Renal pelvis (tissue), 4 donors: ENCODE measurements around the gene MYO3A. TPM values are rescaled to one million over a fixed set of nuclear protein-coding genes. Genes with fewer than 3 reads are reported as not detected.
"Not testable (repeated sequence)": the region's sequence is repeated elsewhere in the genome, so short reads cannot be mapped to it uniquely, and the experiment has no call there.

Experiments used
- DNase-seq: peaks from one replicate; pipeline ENCODE4 v3.0.0-alpha.2; 2013
- polyA plus RNA-seq, 3 donors: library from polyadenylated mRNA; unstranded; fragments of 120-200 nt; gene quantifications; one replicate each; pipeline ENCODE4 v1.2.1, GENCODE V29; 2013; ENCODE audit not compliant: insufficient read length in 3 of 3

Gene MYO3A
- polyA plus RNA-seq, 3 donors, result 7.9 to 9.7 (median 8.0) TPM

DNA sequence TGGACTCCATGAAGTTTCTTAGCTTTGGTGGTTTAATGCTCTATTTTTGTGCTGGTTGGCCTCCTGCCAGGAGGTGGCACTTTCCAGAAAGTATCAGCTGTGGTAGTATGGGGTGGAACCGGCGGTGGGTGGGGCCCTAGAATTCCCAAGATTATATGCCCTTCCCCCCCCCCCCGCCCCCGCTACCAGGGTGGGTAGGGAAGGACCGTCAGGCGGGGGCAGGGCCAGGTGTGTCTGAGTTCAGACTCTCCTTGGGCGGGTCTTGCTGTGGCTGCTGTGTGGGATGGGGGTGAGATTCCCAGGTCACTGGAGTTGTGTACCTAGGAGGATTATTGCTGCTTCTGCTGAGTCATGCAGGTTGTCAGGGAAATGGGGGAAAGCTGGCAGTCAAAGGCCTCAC, 146.9 kb downstream of the MYO3A start:
- not testable (repeated sequence) for DNase-seq

DNA sequence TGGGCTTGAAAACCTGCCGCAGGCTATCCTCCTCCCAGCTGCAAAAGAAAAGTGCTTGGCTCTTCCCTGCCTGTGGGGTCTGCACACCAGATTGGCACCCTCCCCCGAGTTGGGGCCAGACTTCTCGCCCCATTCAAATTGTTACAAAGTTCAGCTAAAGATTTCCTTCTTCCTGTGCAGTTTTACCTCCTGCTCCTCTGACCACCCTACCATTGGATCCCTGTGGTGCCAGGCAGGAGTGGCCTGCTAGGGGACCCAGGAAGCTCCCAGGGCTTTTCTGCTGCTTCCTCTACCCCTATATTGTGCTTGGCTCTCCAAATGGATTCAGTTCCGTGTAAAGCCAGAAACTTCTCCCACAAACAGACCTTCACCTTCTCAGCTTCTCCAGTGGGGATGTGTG, 147.4 kb downstream of the MYO3A start:
- DNase-seq, result no peak

DNA sequence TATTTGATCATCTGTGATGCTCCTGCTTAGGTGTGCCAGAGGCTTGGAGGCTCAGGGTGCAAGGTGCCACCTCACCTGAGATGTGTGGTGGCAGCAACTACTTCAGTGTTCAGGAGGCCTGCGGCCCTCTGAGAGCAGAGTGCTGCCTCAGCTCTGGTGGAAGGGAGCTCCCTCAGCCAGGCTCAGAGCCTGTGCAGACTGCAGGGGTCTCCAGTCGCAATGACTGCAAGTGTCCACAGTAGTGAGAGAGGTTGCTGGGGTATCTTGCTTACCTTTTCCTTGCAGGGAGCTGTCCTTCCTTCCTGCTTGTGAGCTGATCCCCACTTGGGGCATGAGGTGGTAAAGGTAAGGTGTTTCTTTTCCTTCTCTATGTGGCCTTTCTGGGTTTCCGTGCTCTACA, 151.5 kb downstream of the MYO3A start:
- no peak for DNase-seq

DNA sequence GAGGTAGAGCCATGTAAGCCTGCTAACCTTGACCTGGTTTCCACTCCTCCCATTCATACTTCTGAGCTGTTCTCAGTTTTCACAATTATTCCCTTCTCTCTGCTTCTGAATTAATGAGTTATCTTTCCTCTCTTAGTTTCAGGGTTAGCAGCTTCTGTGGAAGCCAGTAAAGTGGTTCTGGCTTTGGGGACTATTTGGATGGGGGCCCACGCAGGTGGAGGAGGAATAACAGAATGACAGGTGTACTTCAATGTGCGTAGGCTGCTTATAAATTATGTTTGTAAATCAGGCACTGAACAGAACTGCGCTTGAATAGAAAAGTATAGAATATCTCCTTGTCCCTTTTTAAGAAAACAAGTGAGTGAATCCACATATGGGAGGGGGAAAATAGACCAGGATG, 153.6 kb downstream of the MYO3A start:
- no peak for DNase-seq

DNA sequence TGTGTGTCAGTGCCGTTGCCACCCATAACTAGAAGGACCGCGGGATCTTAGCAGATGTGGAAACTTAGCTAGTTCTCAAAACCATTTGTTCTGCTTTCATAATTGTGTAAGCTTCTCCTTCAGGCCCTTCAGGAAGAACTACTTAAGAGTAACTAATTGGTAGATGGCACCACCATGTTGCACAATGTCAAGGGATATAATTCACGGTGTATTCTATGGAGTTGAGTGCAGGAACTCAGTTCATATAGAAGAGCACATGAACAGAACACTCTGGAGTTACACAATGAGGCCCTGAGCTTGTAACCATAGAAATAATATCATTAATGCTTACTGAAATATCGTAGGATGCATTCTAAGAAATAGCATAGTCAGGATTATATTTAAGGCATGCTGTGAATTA, 156.0 kb downstream of the MYO3A start:
- DNase-seq, result no peak

DNA sequence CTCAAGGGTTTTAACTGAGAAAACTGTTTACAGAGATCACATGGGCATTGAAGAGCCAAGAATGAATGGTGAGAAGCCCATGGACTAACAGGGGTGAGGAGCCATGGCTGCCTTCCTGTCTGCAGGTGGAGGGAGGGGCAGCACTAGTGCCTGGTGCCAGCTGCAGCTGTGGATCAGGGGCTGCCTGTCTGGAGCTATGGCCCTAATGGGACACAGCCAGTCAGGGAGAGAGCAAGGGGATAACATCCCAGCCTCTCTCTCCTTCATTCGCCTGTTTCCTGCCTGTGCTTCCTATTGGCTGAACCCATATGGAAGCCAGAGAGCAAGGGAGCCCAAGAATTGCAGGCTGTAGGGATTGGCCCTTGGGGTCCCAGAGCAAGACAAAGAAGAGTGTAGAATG, 156.7 kb downstream of the MYO3A start:
- no peak for DNase-seq

DNA sequence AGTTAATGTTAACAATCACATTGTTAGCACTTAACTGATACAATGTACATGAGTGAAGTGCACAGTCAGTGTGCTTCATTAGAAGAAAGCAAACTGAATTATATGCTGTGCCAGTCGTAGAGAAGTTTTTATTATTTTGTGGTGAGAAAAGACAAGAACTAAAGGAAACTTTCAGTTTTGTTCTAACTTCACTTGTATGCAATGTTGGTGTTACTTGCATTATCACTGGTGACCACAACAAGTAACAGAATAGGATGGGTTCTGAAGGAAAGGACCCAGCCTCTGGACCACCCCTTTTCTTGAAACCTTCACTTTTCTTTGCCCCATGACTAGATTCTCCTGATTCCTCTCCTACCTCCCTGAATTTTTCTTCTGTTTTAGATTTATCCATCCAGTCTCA, 159.2 kb downstream of the MYO3A start:
- DNase-seq, result no peak

DNA sequence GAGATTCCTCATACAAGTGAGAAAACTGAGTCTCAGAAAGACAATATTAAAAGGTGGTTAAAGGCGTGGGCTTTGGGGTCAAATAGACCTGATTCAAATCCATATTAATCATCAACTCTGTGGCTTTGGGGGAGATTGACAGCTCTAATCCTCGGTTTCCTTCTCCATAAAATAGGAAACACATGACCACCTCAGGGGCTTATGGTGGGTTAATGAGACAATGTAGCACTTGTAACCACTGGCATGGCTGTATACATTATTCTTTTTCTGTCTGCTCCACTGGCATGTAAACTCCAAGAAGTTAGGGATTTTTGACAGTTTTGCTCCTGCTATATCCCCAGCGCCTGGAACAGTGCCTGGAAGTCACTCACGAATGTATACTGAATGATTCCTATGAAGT, 161.8 kb downstream of the MYO3A start:
- no peak for DNase-seq

DNA sequence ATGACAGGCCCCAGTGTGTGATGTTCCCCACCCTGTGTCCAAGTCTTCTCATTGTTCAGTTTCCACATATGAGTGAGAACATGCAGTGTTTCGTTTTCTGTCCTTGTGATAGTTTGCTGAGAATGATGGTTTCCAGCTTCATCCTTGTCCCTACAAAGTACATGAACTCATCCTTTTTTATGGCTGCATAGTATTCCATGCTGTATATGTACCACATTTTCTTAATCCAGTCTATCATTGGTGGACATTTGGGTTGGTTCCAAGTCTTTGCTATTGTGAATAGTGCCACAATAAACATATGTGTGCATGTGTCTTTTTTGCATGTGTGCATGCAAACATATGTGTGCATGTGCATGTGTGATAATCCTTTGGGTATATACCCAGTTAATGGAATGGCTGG, 163.5 kb downstream of the MYO3A start:
- DNase-seq, result not testable (repeated sequence)

DNA sequence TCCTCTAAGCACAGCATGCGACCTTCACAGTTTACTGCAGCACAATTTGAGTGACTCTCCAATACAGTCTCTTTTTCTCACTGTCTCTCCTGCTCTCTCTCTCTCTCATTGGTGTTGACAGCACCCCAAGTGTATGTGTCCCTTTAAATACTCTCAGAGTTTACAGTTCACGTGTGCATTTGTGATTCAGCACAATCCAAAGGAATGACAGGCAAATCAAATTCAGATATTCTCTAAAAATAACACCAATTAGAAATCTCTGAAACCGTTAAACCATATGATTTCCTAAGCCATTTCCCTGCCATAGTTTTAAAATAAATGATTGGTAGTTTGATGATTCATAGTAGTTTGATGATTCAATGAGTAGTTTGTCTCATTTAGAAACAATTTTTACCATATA, 178.5 kb downstream of the MYO3A start:
- no peak for DNase-seq

DNA sequence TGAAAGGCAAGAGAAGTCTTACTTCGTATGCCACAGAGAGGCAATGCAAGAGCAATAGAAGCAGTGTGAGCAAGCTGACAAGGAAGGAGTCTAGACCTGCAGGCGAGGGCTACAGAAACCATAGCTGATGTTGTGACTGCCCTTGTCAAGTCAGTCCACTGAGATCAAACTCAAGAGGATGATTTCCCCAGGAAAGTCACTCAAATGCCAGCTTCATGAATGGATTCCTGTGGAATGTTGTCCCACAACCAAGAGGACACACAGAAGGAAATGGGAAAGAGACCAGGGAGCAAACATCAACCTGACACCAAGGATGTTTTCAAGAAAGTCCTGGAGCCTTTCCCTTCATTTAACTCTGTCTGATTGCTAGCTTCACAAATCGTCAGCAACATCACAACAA, 204.6 kb downstream of the MYO3A start:
- DNase-seq, result no peak

DNA sequence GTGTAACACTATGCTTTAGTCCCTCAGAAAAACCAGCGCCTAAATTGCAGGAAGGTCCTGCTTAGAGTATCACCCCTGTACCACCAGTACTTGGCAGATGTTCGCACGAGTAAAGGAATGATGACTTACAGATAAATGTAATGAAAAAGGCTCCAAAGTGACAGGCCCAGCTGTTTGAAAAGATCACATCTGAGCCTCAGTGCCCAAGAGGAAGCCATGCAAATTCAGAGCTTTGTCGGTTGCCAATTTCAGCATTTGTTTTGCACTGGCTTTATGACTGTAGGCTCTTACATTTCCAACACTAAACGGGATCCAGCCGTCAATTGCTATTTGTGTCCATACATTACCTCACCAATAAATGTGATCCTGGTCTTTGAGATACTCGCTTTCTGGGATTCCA, 222.0 kb downstream of the MYO3A start:
- DNase-seq, result no peak

DNA sequence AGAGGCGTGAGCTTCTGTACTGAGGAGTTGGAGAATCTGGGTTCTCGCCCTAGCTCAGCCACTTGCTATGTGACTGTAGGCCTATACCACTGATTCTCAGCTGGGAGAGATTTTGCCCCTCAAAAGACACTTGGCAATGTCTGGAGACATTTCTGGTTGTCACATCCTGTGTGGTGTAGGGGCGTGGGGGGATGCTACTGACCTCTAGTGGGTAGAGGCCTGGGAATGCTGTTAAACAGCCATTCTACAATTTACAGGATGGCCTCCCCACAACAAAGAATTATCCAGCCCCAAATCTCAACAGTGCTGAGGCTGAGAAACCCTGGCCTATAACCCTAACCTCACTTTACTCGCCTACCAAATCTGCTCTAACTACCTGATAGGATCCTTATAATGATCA, 223.7 kb downstream of the MYO3A start:
- DNase-seq, result no peak

DNA sequence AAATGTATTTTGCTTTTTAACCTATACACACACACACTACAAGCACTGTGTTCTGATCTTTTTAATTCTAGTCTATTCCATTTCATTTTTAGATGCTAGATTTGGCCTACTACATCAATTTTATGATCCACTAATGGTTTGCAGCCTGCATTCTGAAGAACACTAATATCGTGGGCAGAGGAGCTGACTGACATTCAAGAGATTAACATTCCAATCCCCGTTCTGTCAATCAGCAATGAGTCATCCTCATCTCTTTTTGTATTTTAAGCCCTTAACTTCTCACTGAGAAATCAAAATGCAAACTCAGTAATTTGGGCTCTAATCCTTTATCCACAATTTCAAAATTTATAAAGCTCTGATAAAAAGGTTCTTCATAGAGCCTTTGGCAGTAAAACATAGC, 235.4 kb downstream of the MYO3A start:
- no peak for DNase-seq

DNA sequence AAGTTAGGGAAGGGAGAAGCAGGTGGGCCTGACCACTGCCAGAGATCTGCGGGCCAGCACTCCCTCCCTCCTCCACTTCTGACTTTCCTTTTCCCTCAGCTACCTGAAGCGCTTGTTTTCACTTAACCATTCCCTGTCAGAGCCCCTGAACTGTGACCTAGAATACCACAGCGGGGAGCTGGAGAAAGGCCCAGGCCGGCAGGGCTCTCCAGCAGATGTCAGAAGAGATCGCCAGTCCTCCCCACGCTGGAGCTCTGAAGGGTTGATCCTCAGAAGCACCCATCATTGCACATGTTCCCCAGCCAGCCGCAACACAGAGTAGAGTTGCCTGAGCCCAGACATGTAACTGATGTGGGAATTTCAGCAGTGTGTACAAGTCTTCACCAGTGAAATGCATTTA, 238.1 kb downstream of the MYO3A start:
- DNase-seq, result no peak

DNA sequence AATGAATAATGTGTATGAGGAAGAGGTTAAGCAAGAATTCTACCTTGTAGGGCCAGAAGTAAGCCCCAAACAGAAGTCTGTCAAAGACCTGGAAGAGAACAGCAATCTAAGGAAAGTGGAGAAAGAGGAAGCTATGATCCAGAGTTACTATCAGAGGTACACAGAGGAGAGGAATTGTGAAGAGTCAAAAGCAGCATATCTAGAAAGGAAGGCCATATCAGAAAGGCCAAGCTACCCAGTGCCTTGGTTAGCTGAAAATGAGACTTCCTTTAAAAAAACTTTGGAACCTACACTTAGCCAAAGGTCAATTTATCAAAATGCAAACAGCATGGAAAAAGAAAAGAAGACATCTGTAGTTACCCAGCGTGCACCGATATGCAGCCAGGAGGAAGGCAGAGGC, 239.8 kb downstream of the MYO3A start:
- DNase-seq, result no peak

DNA sequence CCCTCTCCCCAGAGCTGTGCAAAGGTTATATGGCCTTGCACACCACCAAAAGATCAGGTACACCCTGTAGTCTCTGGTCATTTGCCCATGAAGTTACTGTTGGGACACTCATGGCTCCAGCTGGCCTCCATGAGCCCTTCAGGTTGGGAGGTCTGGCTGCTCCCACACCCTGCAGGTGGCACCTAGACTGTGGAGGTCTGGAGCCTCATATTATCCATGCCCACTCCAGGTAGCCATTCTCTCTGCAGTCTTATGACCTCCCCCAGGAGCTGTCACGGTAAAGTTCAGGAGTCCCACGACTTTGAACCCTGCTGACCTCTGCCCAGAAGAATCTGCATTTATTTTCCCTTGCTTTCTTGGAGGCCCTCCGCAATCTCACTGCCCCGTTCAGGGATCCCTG, 243.3 kb downstream of the MYO3A start:
- DNase-seq, result no peak

DNA sequence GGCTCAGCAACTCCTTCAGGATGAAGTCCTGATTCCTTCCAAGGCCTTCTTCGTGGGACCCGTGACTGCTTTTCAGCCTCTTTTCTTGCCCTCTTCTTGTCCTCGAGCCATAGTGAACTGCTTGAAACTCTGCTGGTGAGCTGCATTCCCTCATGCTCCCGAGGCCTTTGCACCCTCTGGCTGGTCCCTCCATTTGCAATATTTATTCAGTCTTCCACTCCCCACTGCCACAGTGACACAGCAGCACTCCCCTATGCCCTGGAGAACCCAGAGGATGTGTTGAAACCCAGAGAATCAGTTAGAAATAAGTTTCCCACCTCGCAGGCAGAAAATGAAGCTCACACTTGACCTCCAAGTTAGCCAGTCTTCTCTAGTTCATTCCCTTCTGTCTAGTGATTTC, 260.2 kb downstream of the MYO3A start:
- DNase-seq, result no peak

DNA sequence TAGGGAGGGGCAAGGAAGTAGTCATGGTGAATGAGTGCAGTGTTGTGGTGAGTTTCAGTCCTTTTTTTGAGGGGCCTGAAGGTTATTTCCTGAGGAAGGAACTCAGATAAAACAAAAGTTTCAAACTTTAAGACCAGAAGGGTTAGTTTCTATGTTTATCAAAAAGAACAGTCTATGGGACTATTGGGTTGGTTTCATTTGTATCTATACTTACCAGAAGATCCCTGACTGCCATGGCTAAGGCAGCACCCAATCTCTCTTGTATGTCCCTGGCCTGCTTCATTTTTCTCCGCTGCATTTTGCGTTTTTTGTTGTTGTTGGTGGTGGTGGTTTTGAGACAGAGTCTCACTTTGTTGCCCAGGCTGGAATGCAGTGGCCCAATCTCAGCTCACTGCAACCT, 263.2 kb downstream of the MYO3A start:
- DNase-seq, result no peak

DNA sequence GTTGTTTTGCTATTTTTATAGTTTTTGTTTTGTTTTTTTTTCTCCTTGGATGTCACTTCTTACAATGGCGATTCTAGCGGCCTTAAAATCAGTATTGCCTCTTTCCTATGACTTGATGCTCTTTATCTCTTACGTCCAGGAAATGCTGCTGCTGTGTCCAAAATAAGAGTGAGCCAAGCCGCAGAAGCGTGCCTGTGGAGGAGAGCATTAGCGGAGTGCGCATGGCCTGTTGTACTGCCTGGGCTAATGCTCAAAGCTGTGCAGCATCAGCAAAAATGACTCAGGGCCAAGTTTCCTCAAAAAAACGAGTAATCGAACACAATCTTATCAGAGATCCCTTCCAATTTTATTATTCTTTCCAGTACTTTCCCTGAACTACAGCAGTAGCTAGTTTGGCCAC, 264.1 kb downstream of the MYO3A start:
- DNase-seq, result no peak

DNA sequence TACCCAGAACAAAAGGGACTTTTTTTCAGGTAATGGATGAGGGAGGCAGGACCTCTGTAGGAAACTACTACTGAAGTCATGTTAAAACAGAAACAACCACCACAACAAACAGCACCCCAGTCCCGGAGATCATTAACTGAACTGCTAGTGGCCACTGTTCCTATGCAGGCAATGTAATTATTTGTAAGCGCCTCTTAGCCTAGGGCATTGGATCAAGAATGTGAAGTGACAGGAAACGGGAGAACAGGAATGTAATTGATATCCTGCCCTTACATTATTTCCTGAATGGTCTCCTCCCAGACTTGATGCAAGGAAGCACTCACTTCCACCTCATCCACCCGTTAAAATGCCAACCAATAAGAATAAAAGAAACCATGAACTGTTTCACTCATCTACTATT, 265.8 kb downstream of the MYO3A start:
- no peak for DNase-seq

DNA sequence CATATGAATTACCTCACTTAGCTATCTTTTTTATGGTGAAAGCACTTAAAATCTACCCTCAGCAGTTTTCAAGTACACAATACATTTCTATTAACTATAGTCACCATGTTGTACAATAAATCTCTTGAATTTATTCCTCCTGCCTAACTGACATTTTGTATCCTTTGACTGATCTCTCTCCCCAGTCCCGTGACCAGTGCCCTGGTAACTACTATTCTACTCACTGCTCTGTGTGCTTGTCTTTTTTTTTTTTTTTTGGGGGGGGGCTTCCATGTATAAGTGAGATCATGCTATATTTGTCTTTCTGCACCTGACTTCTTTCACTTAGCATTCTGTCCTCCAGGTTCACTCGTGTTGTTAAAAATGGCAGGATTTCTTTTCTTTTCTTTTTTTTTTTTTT, 271.2 kb downstream of the MYO3A start:
- DNase-seq, result no peak

DNA sequence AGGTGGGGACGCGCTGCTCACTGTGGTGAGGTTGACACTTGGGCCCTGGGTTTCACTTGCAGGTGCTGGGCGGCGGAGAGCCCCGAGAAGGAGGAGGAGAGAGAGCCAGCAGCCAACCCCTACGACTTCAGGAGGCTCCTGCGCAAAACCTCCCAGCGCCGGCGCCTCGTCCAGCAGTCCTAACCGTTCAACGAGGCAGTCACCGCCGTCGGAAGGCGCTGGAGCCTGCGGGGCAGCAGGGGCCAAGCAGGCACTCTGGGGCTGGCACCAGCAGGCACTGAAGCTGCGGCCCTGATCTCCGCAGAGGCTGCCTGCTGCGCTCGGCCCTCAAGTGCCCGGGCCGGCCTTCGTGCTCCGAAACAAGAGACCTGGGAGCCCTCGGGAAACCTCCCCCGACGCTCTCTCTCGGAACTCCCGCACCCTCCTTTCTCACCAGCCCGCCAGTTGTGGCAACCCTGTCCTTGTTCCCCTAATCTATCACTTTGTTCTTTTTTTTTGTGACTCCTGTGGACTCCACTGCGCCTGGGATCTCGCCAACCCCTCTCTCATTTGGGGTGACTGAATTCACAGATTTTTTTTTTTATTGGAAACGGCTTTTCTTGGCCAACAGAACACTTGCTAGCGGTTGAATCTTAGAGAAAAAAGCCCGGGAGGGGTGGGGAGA, 277.9 kb downstream of the MYO3A start:
- DNase-seq, result no peak

DNA sequence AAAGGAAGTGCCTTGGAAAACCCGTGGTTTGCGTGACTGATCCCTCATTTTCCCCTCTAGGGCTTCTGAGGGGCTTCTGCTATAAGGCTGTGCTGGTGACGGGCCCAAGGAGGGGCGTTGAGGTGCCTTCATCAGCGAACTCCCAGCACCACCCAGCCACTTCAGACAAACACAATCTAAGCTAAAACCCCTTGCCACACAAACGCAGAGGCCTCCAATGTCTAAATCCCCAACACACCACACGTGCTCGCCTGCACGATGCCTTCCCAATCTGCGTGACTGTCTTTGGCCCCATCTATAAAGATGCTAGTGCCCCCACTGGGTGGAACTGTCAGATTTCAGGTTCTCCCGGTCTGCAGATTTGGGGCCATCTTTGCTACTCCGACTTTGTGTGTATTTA, 278.5 kb downstream of the MYO3A start:
- DNase-seq, result no peak
